HepG2 (cell line): Measurements from ENCODE around the gene ZNF548. TPM values are rescaled to one million over a fixed set of nuclear protein-coding genes. Genes with fewer than 3 reads are reported as not detected.
A peak's percentile ranks its signal among the peaks of the same experiment; 100 is the strongest.

ENCODE experiments used
- FOXA1 ChIP-seq, 2 experiments: fragments of 450-650 bp in 1 of 2; sonication (generic) in 1 of 2; formaldehyde crosslinking in 1 of 2; IDR thresholded peaks; 2 replicates each; pipeline versions ENCODE4 v1.4.0 to v1.6.1; 2016 to 2020; ENCODE audit warnings: missing genetic modification reagents in 1 of 2
- FOXP1 ChIP-seq, 2 experiments: fragments of 450-650 bp in 1 of 2; IDR thresholded peaks; 2 replicates each; pipeline ENCODE4 v1.6.1; 2017 to 2018; ENCODE audit warnings: antibody characterized with exemption in 1 of 2
- HMGA1 ChIP-seq: sonication (generic); formaldehyde crosslinking; conservative IDR thresholded peaks from 2 replicates; pipeline ENCODE4 v1.4.0; 2020; ENCODE audit warnings: missing genetic modification reagents
- KLF12 ChIP-seq: sonication (generic); formaldehyde crosslinking; IDR thresholded peaks from 2 replicates; pipeline ENCODE4 v1.4.0; 2020; ENCODE audit warnings: missing genetic modification reagents, borderline replicate concordance
- RELA ChIP-seq: sonication (generic); formaldehyde crosslinking; IDR thresholded peaks from 2 replicates; pipeline ENCODE4 v1.4.0; 2020; ENCODE audit warnings: missing genetic modification reagents
- SIN3A ChIP-seq: IDR thresholded peaks from 2 replicates; pipeline ENCODE4 v1.6.1; 2011; ENCODE audit warnings: low read depth, mild to moderate bottlenecking, control low read depth, low read length, borderline replicate concordance
- SP1 ChIP-seq, 2 experiments: fragments of 450-650 bp in 1 of 2; sonication (generic) in 1 of 2; formaldehyde crosslinking in 1 of 2; IDR thresholded peaks; 2 replicates each; pipeline versions ENCODE4 v1.4.0 to v1.6.1; 2016 to 2020; ENCODE audit warnings: missing genetic modification reagents in 1 of 2
- TARDBP ChIP-seq: sonication (generic); formaldehyde crosslinking; IDR thresholded peaks from 2 replicates; pipeline ENCODE4 v1.8.0; 2022; ENCODE audit warnings: mild to moderate bottlenecking, missing genetic modification reagents
- ZFP91 ChIP-seq: sonication (generic); formaldehyde crosslinking; IDR thresholded peaks from 2 replicates; pipeline ENCODE4 v1.9.0; 2022; ENCODE audit warnings: missing genetic modification reagents, mild to moderate bottlenecking, borderline replicate concordance
- ZNF224 ChIP-seq: sonication (generic); formaldehyde crosslinking; IDR thresholded peaks from 2 replicates; pipeline ENCODE4 v1.5.0; 2020; ENCODE audit warnings: mild to moderate bottlenecking, missing genetic modification reagents
- ZNF333 ChIP-seq: sonication (generic); formaldehyde crosslinking; IDR thresholded peaks from 2 replicates; pipeline ENCODE4 v1.4.0; 2020; ENCODE audit warnings: mild to moderate bottlenecking, missing genetic modification reagents, borderline replicate concordance
- ZNF383 ChIP-seq: sonication (generic); formaldehyde crosslinking; IDR thresholded peaks from 2 replicates; pipeline ENCODE4 v1.4.0; 2020; ENCODE audit warnings: missing genetic modification reagents, mild to moderate bottlenecking, borderline replicate concordance
- polyA plus RNA-seq, 8 experiments: library from polyadenylated mRNA; depleted of rRNA in 3 of 8; stranded (reverse) in 7 of 8; unstranded in 1 of 8; fragments of >200 nt; fragmentation: Illumina TruSeq in 4 of 8; extraction: Trizol in 4 of 8; gene quantifications; 2 replicates each; pipeline versions ENCODE4 v1.2.1 to v1.2.3, GENCODE V29; 2011 to 2016; ENCODE audit warnings: low read depth in 4 of 8, missing spikeins in 1 of 8, mixed read lengths in 1 of 8; ENCODE audit not compliant: insufficient read depth in 1 of 8
- total RNA-seq, 5 experiments: library from RNA; depleted of rRNA; stranded (reverse); fragments of >200 nt; fragmentation: Illumina TruSeq; extraction: Trizol; gene quantifications; 2 replicates each; pipeline ENCODE4 v1.2.3, GENCODE V29; 2016; ENCODE audit warnings: low read depth in 1 of 5
- TF ChIP-seq, protein P1 (sequence below): IDR thresholded peaks from 2 replicates; pipeline ENCODE4 v1.6.1; 2016; ENCODE audit warnings: missing biosample characterization, missing genetic modification reagents, low read depth
- TF ChIP-seq, protein P2 (sequence below): sonication (generic); formaldehyde crosslinking; IDR thresholded peaks from 2 replicates; pipeline ENCODE4 v1.5.0; 2020; ENCODE audit warnings: missing genetic modification reagents
- TF ChIP-seq, protein P3 (sequence below): sonication (generic); formaldehyde crosslinking; IDR thresholded peaks from 2 replicates; pipeline ENCODE4 v1.9.0; 2021; ENCODE audit warnings: missing genetic modification reagents, mild to moderate bottlenecking, borderline replicate concordance
- TF ChIP-seq, protein P4 (sequence below): sonication (generic); formaldehyde crosslinking; IDR thresholded peaks from 2 replicates; pipeline ENCODE4 v1.4.0; 2020; ENCODE audit warnings: mild to moderate bottlenecking, missing genetic modification reagents

ZNF548 gene
- total and polyA plus RNA-seq, 2 of the 13 experiments (the other 11 are each of a cell fraction or from before 2014, with no cell fraction given) = 19.6 to 24.9 TPM

GRCh38 chr19:57435062-57435978, 45.7 kb downstream of the ZNF548 start, which contains the start of gene ZNF749 (continued):
- TF ChIP-seq, protein P1, sequence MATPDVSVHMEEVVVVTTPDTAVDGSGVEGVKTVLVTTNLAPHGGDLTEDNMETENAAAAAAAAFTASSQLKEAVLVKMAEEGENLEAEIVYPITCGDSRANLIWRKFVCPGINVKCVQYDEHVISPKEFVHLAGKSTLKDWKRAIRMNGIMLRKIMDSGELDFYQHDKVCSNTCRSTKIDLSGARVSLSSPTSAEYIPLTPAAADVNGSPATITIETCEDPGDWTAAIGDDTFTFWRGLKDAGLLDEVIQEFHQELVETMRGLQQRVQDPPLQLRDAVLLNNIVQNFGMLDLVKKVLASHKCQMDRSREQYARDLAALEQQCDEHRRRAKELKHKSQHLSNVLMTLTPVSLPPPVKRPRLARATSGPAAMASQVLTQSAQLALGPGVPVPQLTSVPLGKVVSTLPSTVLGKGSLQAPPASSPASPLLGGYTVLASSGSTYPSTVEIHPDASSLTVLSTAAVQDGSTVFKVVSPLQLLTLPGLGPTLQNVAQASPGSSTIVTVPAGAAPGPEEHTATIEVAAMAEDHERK (CRISPR knock-in tag) = peak; percentile 85
- TF ChIP-seq, protein P2, sequence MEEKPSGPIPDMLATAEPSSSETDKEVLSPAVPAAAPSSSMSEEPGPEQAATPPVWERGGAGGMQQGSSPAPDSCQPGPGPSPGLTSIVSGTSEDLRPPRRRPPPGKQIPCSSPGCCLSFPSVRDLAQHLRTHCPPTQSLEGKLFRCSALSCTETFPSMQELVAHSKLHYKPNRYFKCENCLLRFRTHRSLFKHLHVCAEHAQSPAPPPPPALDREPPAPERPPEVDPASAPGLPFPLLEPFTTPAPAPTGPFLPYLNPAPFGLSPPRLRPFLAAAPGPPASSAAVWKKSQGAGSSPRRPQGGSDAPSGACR (CRISPR knock-in tag) = 0 out of 2 replicates have a peak, but pooled peaks have one; percentile 21
- TF ChIP-seq ZNF224 (CRISPR knock-in tag) (peak; percentile 9; the same call in 1 of the 2 replicates), FOXP1 (IDR thresholded peaks at IDR 0.05) (no peak), FOXP1 (CRISPR knock-in tag; IDR thresholded peaks at IDR 0.05) (peak; percentile 8; the same call in 1 of the 2 replicates), HMGA1 (CRISPR knock-in tag) (no peak), TARDBP (no peak), SIN3A (no peak), RELA (CRISPR knock-in tag) (no peak), ZNF383 (CRISPR knock-in tag) (no peak), ZNF333 (CRISPR knock-in tag) (no peak), FOXA1 (IDR thresholded peaks at IDR 0.05) (no peak), FOXA1 (CRISPR knock-in tag; IDR thresholded peaks at IDR 0.05) (no peak), KLF12 (peak; percentile 43; the same call in 1 of the 2 replicates), ZFP91 (CRISPR knock-in tag) (peak; percentile 74; the same call in 1 of the 2 replicates), SP1 (IDR thresholded peaks at IDR 0.05) (no peak), SP1 (CRISPR knock-in tag; IDR thresholded peaks at IDR 0.05) (peak; percentile 53)
- TF ChIP-seq, protein P3, sequence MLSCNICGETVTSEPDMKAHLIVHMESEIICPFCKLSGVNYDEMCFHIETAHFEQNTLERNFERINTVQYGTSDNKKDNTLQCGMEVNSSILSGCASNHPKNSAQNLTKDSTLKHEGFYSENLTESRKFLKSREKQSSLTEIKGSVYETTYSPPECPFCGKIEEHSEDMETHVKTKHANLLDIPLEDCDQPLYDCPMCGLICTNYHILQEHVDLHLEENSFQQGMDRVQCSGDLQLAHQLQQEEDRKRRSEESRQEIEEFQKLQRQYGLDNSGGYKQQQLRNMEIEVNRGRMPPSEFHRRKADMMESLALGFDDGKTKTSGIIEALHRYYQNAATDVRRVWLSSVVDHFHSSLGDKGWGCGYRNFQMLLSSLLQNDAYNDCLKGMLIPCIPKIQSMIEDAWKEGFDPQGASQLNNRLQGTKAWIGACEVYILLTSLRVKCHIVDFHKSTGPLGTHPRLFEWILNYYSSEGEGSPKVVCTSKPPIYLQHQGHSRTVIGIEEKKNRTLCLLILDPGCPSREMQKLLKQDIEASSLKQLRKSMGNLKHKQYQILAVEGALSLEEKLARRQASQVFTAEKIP (CRISPR knock-in tag) = no peak
- TF ChIP-seq, protein P4, sequence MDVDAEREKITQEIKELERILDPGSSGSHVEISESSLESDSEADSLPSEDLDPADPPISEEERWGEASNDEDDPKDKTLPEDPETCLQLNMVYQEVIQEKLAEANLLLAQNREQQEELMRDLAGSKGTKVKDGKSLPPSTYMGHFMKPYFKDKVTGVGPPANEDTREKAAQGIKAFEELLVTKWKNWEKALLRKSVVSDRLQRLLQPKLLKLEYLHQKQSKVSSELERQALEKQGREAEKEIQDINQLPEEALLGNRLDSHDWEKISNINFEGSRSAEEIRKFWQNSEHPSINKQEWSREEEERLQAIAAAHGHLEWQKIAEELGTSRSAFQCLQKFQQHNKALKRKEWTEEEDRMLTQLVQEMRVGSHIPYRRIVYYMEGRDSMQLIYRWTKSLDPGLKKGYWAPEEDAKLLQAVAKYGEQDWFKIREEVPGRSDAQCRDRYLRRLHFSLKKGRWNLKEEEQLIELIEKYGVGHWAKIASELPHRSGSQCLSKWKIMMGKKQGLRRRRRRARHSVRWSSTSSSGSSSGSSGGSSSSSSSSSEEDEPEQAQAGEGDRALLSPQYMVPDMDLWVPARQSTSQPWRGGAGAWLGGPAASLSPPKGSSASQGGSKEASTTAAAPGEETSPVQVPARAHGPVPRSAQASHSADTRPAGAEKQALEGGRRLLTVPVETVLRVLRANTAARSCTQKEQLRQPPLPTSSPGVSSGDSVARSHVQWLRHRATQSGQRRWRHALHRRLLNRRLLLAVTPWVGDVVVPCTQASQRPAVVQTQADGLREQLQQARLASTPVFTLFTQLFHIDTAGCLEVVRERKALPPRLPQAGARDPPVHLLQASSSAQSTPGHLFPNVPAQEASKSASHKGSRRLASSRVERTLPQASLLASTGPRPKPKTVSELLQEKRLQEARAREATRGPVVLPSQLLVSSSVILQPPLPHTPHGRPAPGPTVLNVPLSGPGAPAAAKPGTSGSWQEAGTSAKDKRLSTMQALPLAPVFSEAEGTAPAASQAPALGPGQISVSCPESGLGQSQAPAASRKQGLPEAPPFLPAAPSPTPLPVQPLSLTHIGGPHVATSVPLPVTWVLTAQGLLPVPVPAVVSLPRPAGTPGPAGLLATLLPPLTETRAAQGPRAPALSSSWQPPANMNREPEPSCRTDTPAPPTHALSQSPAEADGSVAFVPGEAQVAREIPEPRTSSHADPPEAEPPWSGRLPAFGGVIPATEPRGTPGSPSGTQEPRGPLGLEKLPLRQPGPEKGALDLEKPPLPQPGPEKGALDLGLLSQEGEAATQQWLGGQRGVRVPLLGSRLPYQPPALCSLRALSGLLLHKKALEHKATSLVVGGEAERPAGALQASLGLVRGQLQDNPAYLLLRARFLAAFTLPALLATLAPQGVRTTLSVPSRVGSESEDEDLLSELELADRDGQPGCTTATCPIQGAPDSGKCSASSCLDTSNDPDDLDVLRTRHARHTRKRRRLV (CRISPR knock-in tag) = no peak
